Caco-2 (cell line): ENCODE results near the gene PEF1. TPM values are rescaled to one million over a fixed set of nuclear protein-coding genes. Genes with fewer than 3 reads are reported as not detected.

Experiments used
- BruUV-seq: library from RNA; stranded (reverse); fragments of 400-500 nt; replicated peaks from 2 replicates; lab custom pipeline; 2021; lab: Mats Ljungman, UMichigan
- CTCF ChIA-PET: fragments of 300-600 bp; sonication (Branson Sonifier 250); formaldehyde crosslinking; loops from one replicate; lab custom pipeline; 2022; ENCODE audit warnings: antibody characterized with exemption; lab: Charles Lee
- POLR2A ChIA-PET: fragments of 300-600 bp; sonication (Branson Sonifier 250); formaldehyde crosslinking; loops from one replicate; lab custom pipeline; 2022; ENCODE audit warnings: antibody characterized with exemption; lab: Charles Lee
- DNase-seq, 2 experiments: peaks; one replicate each; pipeline versions ENCODE4 v3.0.0 to v3.0.0-alpha.2; 2020 to 2022
- H3K27me3 ChIP-seq: replicated peaks from 2 replicates; pipeline ENCODE4 v1.6.0; 2011; ENCODE audit warnings: low read length; ENCODE audit not compliant: control insufficient read depth, insufficient read depth
- H3K36me3 ChIP-seq: 2 replicates; pipeline ENCODE4 v1.5.1; 2011; ENCODE audit warnings: low read length; ENCODE audit not compliant: control insufficient read depth, insufficient read depth
- H3K4me1 ChIP-seq: fragments of 250-450 bp; sonication (Bioruptor Pico); 2 replicates; pipeline ENCODE4 v1.5.1; 2020; ENCODE audit warnings: mild to moderate bottlenecking
- H3K4me3 ChIP-seq: 2 replicates; pipeline ENCODE4 v1.5.1; 2011; ENCODE audit warnings: low read depth, mild to moderate bottlenecking, control low read depth, low read length
- H3K9me3 ChIP-seq: fragments of 250-450 bp; sonication (Bioruptor Pico); 2 replicates; pipeline ENCODE4 v1.5.1; 2020; ENCODE audit warnings: mild to moderate bottlenecking, moderate library complexity
- H3K27ac Mint-ChIP-seq: one replicate; pipeline ENCODE4 v1.8.0; 2022; ENCODE audit warnings: mixed read lengths; ENCODE audit not compliant: unreplicated experiment
- H3K27me3 Mint-ChIP-seq: one replicate; pipeline ENCODE4 v1.8.0; 2022; ENCODE audit warnings: mixed read lengths; ENCODE audit not compliant: insufficient read depth, unreplicated experiment
- H3K36me3 Mint-ChIP-seq: one replicate; pipeline ENCODE4 v1.8.0; 2022; ENCODE audit warnings: mild to moderate bottlenecking, mixed read lengths; ENCODE audit not compliant: insufficient read depth, unreplicated experiment
- H3K4me1 Mint-ChIP-seq: one replicate; pipeline ENCODE4 v1.8.0; 2022; ENCODE audit warnings: low read depth, mixed read lengths; ENCODE audit not compliant: unreplicated experiment
- H3K4me3 Mint-ChIP-seq: one replicate; pipeline ENCODE4 v1.8.0; 2022; ENCODE audit warnings: mild to moderate bottlenecking, moderate library complexity, mixed read lengths; ENCODE audit not compliant: unreplicated experiment
- H3K9me3 Mint-ChIP-seq: one replicate; pipeline ENCODE4 v1.8.0; 2022; ENCODE audit warnings: mixed read lengths; ENCODE audit not compliant: unreplicated experiment
- CTCF ChIP-seq, 2 experiments: fragments of 200-600 bp in 1 of 2; IDR thresholded peaks; 1 replicate in 1 of 2; 2 replicates in 1 of 2; pipeline versions ENCODE4 v1.5.1 to v1.8.0; 2011 to 2022; ENCODE audit warnings: antibody characterized with exemption in 1 of 2, control low read depth in 1 of 2, inconsistent platforms in 1 of 2, low read depth in 1 of 2, low read length in 1 of 2, mild to moderate bottlenecking in 1 of 2, moderate library complexity in 1 of 2; ENCODE audit not compliant: insufficient read depth in 1 of 2, severe bottlenecking in 1 of 2, unreplicated experiment in 1 of 2
- intact Hi-C: fragments of 100-400 bp; cut with micrococcal nuclease; formaldehyde crosslinking; loops from one replicate; pipeline ENCODE4 v1.10.0; 2022; ENCODE audit not compliant: unreplicated experiment
- total RNA-seq: library from RNA; stranded (reverse); gene quantifications from 2 replicates; pipeline ENCODE4 v1.2.3, GENCODE V29; 2022

PEF1 gene
- total RNA-seq, 1 experiment from 2014 or later = 22.1 TPM

GRCh38 chr1:31592132-31592531 lies 52.5 kb downstream of the PEF1 start:
- intact Hi-C loops = no loop called here

GRCh38 chr1:31591425-31592093 lies 53.1 kb downstream of the PEF1 start:
- peak overlapping the region; percentile 67 for H3K27ac Mint-ChIP-seq
- CTCF ChIA-PET = interaction anchor here (2.2 kb wide), 1 partner anchor 43 kb away, joined by 6 read pairs; no protein-coding TSS in a partner anchor
- Histone ChIP-seq H3K9me3 (no peaks in the 10 kb centered on the region), H3K4me1 (peaks cover 23% of the 10 kb centered on the region), H3K4me3 (no peak overlapping the region), H3K27me3 (no peaks in the 10 kb centered on the region), H3K36me3 (no peaks in the 10 kb centered on the region)
- POLR2A ChIA-PET = no interaction called here
- H3K27me3 Mint-ChIP-seq = no peaks in the 10 kb centered on the region
- H3K4me1 Mint-ChIP-seq = peaks cover 13% of the 10 kb centered on the region
- peaks cover 27% of the 10 kb centered on the region for H3K36me3 Mint-ChIP-seq
- no peaks in the 10 kb centered on the region for H3K9me3 Mint-ChIP-seq
- TSS peak; percentile 25 for BruUV-seq
- TF ChIP-seq CTCF (IDR thresholded peaks at IDR 0.05; ENCODE audit: insufficient read depth in 1 of 2, low read depth in 1 of 2, low read length in 1 of 2, severe bottlenecking in 1 of 2, unreplicated experiment in 1 of 2) = no peak
- no peak overlapping the region for H3K4me3 Mint-ChIP-seq
- intact Hi-C loops = loop anchor here (2.0 kb wide), 1 partner anchor 15 kb away; the partner anchor contains the start of gene TINAGL1
- no peak for DNase-seq

More at GRCh38 chr1:31592132-31592531, 52.5 kb downstream of the PEF1 start:
- BruUV-seq = no TSS peak
- DNase-seq = no peak
- Histone ChIP-seq H3K4me1 (peaks cover 23% of the 10 kb centered on the region), H3K4me3 (no peak overlapping the region), H3K27me3 (no peaks in the 10 kb centered on the region), H3K9me3 (no peaks in the 10 kb centered on the region), H3K36me3 (no peaks in the 10 kb centered on the region)
- H3K27ac Mint-ChIP-seq = no peak overlapping the region
- no peaks in the 10 kb centered on the region for H3K27me3 Mint-ChIP-seq
- POLR2A ChIA-PET = no interaction called here
- no peaks in the 10 kb centered on the region for H3K9me3 Mint-ChIP-seq
- CTCF ChIA-PET = interaction anchor here (2.2 kb wide), 1 partner anchor 43 kb away, joined by 6 read pairs; no protein-coding TSS in a partner anchor
- TF ChIP-seq CTCF (IDR thresholded peaks at IDR 0.05; ENCODE audit: insufficient read depth in 1 of 2, low read depth in 1 of 2, low read length in 1 of 2, severe bottlenecking in 1 of 2, unreplicated experiment in 1 of 2) = no peak
- H3K4me3 Mint-ChIP-seq = no peak overlapping the region
- peaks cover 13% of the 10 kb centered on the region for H3K4me1 Mint-ChIP-seq
- H3K36me3 Mint-ChIP-seq = peaks cover 24% of the 10 kb centered on the region

GRCh38 chr1:31588751-31589515 lies 55.7 kb downstream of the PEF1 start:
- H3K27me3 Mint-ChIP-seq = no peaks in the 10 kb centered on the region
- peaks cover 23% of the 10 kb centered on the region for H3K4me1 ChIP-seq
- intact Hi-C loops = no loop called here
- H3K9me3 ChIP-seq = no peaks in the 10 kb centered on the region
- H3K4me3 ChIP-seq = no peak overlapping the region
- CTCF ChIA-PET = no interaction called here
- H3K36me3 Mint-ChIP-seq = peaks cover 40% of the 10 kb centered on the region
- H3K36me3 ChIP-seq = no peaks in the 10 kb centered on the region
- no peak for DNase-seq
- POLR2A ChIA-PET = no interaction called here
- no peaks in the 10 kb centered on the region for H3K9me3 Mint-ChIP-seq
- H3K4me3 Mint-ChIP-seq = no peak overlapping the region
- no TSS peak for BruUV-seq
- peak overlapping the region; percentile 69 for H3K27ac Mint-ChIP-seq
- H3K4me1 Mint-ChIP-seq = peaks cover 13% of the 10 kb centered on the region
- no peaks in the 10 kb centered on the region for H3K27me3 ChIP-seq
- no peak for TF ChIP-seq CTCF (IDR thresholded peaks at IDR 0.05; ENCODE audit: insufficient read depth in 1 of 2, low read depth in 1 of 2, low read length in 1 of 2, severe bottlenecking in 1 of 2, unreplicated experiment in 1 of 2)
